Nephron (organoid): ENCODE data around the gene ADORA1.

Experiments
- H3K27ac Mint-ChIP-seq, 3 experiments: 2 replicates each; pipeline ENCODE4 v1.8.0; 2020; ENCODE audit warnings: mixed read lengths in 3 of 3, mild to moderate bottlenecking in 2 of 3, moderate library complexity in 1 of 3
- H3K27me3 Mint-ChIP-seq: 2 replicates; pipeline ENCODE4 v1.8.0; 2021; ENCODE audit warnings: low read depth, mild to moderate bottlenecking, moderate library complexity, mixed read lengths
- H3K36me3 Mint-ChIP-seq: 2 replicates; pipeline ENCODE4 v1.8.0; 2020; ENCODE audit warnings: low read depth, mixed read lengths
- H3K4me1 Mint-ChIP-seq: 2 replicates; pipeline ENCODE4 v1.8.0; 2020; ENCODE audit warnings: mixed read lengths
- H3K4me3 Mint-ChIP-seq, 3 experiments: 2 replicates each; pipeline ENCODE4 v1.8.0; 2020; ENCODE audit warnings: mild to moderate bottlenecking in 3 of 3, mixed read lengths in 3 of 3, moderate library complexity in 2 of 3
- H3K9me3 Mint-ChIP-seq: 2 replicates; pipeline ENCODE4 v1.8.0; 2020; ENCODE audit warnings: mixed read lengths
- CTCF ChIP-seq, 3 experiments: fragments of 200-600 bp; sonication (generic); IDR thresholded peaks; one replicate each; pipeline ENCODE4 v1.5.0; 2021; ENCODE audit warnings: antibody characterized with exemption in 3 of 3; ENCODE audit not compliant: unreplicated experiment in 3 of 3

ADORA1 gene

GRCh38 chr1:203152158-203153034, 24.9 kb downstream of the ADORA1 start:
- TF ChIP-seq CTCF (IDR thresholded peaks at IDR 0.05; ENCODE audit: unreplicated experiment in 3 of 3) = no peak
- peaks cover 4% of the 10 kb centered on the region for H3K27me3 Mint-ChIP-seq
- H3K4me3 Mint-ChIP-seq = peak overlapping the region in 2 of 3 experiments; percentile 41 to 45
- H3K27ac Mint-ChIP-seq = peak overlapping the region; percentile 89 to 98 (median 98)
- no peaks in the 10 kb centered on the region for H3K36me3 Mint-ChIP-seq
- peaks cover 62% of the 10 kb centered on the region for H3K4me1 Mint-ChIP-seq
- H3K9me3 Mint-ChIP-seq = no peaks in the 10 kb centered on the region

- Mint-ChIP-seq H3K27ac (peak overlapping the region; percentile 89 to 98 (median 98)), H3K27me3 (peaks cover 4% of the 10 kb centered on the region), H3K4me1 (peaks cover 69% of the 10 kb centered on the region), H3K36me3 (peaks cover 4% of the 10 kb centered on the region), H3K4me3 (peak overlapping the region in 2 of 3 experiments; percentile 23 to 41), H3K9me3 (peaks cover 3% of the 10 kb centered on the region)
- TF ChIP-seq CTCF (IDR thresholded peaks at IDR 0.05; ENCODE audit: unreplicated experiment in 3 of 3) = no peak
Measured at GRCh38 chr1:203153051-203153988, 25.8 kb downstream of the ADORA1 start.

GRCh38 chr1:203153989-203154821, 26.7 kb downstream of the ADORA1 start:
- Mint-ChIP-seq H3K4me1 (peaks cover 72% of the 10 kb centered on the region), H3K27me3 (peaks cover 4% of the 10 kb centered on the region), H3K9me3 (peaks cover 7% of the 10 kb centered on the region), H3K4me3 (no peak overlapping the region), H3K36me3 (peaks cover 7% of the 10 kb centered on the region), H3K27ac (peak overlapping the region; percentile 89 to 98 (median 98))
- TF ChIP-seq CTCF (IDR thresholded peaks at IDR 0.05; ENCODE audit: unreplicated experiment in 3 of 3) = no peak

GRCh38 chr1:203156280-203156679, 28.8 kb downstream of the ADORA1 start:
- Mint-ChIP-seq H3K4me3 (no peak overlapping the region), H3K36me3 (peaks cover 11% of the 10 kb centered on the region), H3K27ac (peak overlapping the region; percentile 6 to 47 (median 17)), H3K9me3 (peaks cover 10% of the 10 kb centered on the region), H3K27me3 (no peaks in the 10 kb centered on the region), H3K4me1 (peaks cover 57% of the 10 kb centered on the region)
- TF ChIP-seq CTCF (IDR thresholded peaks at IDR 0.05; ENCODE audit: unreplicated experiment in 3 of 3) = no peak

- TF ChIP-seq CTCF (IDR thresholded peaks at IDR 0.05; ENCODE audit: unreplicated experiment in 3 of 3) = no peak
- Mint-ChIP-seq H3K9me3 (peaks cover 10% of the 10 kb centered on the region), H3K27me3 (peaks cover 4% of the 10 kb centered on the region), H3K27ac (peak overlapping the region in 1 of 3 experiments; percentile 39), H3K4me3 (no peak overlapping the region), H3K4me1 (peaks cover 35% of the 10 kb centered on the region), H3K36me3 (peaks cover 11% of the 10 kb centered on the region)
Measured at GRCh38 chr1:203158423-203158822, 30.9 kb downstream of the ADORA1 start.
